GM21367 (cell line): ENCODE measurements around the gene ETF1.

ENCODE experiments used
- ATAC-seq: cut with Tn5 transposase; IDR thresholded peaks from one replicate; pipeline ENCODE4 v1.9.1; 2021; ENCODE audit not compliant: unreplicated experiment

ETF1 gene

GRCh38 chr5:138542956-138543729, at the start of gene ETF1:
Gene ETF1, minus strand, starts transcription at chr5:138543236. Its CDS starts 318 bp downstream, at chr5:138542918.
- peak; percentile 84 for ATAC-seq

- ATAC-seq = no peak
Measured at GRCh38 chr5:138588013-138588788, 45.2 kb upstream of the ETF1 start.

- ATAC-seq = no peak
Measured at GRCh38 chr5:138585157-138585556, 42.1 kb upstream of the ETF1 start.

- no peak for ATAC-seq
Measured at GRCh38 chr5:138583984-138584637, 41.1 kb upstream of the ETF1 start.

- no peak for ATAC-seq
Measured at GRCh38 chr5:138582959-138583358, 39.9 kb upstream of the ETF1 start.

GRCh38 chr5:138580777-138581176, 37.7 kb upstream of the ETF1 start:
- no peak for ATAC-seq

GRCh38 chr5:138580001-138580400, 37.0 kb upstream of the ETF1 start:
- no peak for ATAC-seq

GRCh38 chr5:138579517-138579863, 36.5 kb upstream of the ETF1 start:
- no peak for ATAC-seq

- no peak for ATAC-seq
Measured at GRCh38 chr5:138577452-138577851, 34.4 kb upstream of the ETF1 start.

GRCh38 chr5:138575194-138576015, 32.4 kb upstream of the ETF1 start, which contains the start of gene HSPA9:
Gene HSPA9, minus strand, starts transcription at chr5:138575401. Its CDS starts 83 bp downstream, at chr5:138575318.
- peak; percentile 79 for ATAC-seq

GRCh38 chr5:138574744-138575193, 31.7 kb upstream of the ETF1 start:
- no peak for ATAC-seq

- no peak for ATAC-seq
Measured at GRCh38 chr5:138573949-138574670, 31.1 kb upstream of the ETF1 start.

GRCh38 chr5:138573223-138573622, 30.2 kb upstream of the ETF1 start:
- ATAC-seq = no peak

GRCh38 chr5:138570871-138571270, 27.8 kb upstream of the ETF1 start:
- no peak for ATAC-seq

GRCh38 chr5:138569782-138570181, 26.7 kb upstream of the ETF1 start:
- no peak for ATAC-seq

- ATAC-seq = no peak
Measured at GRCh38 chr5:138568061-138568824, 25.2 kb upstream of the ETF1 start.

GRCh38 chr5:138566792-138567191, 23.8 kb upstream of the ETF1 start:
- no peak for ATAC-seq

- no peak for ATAC-seq
Measured at GRCh38 chr5:138565100-138565821, 22.2 kb upstream of the ETF1 start.

GRCh38 chr5:138564242-138564641, 21.2 kb upstream of the ETF1 start:
- no peak for ATAC-seq
